ENCODE data around the gene ZBTB16. TPM values are rescaled to one million over a fixed set of nuclear protein-coding genes. Genes with fewer than 3 reads are reported as not detected.

The ZBTB16 gene
- total RNA-seq, 1 donor from 2014 or later, result 39.4 TPM

GRCh38 chr11:114082767-114083181 lies 23.3 kb downstream of the ZBTB16 start:
- Mint-ChIP-seq H3K4me3 (peak overlapping the region; percentile 13), H3K9me3 (no peaks in the 10 kb centered on the region), H3K27me3 (ENCODE audit: low read depth) (no peaks in the 10 kb centered on the region), H3K27ac (ENCODE audit: unreplicated experiment) (no peak overlapping the region), H3K36me3 (ENCODE audit: low read depth) (peaks cover 9% of the 10 kb centered on the region), H3K4me1 (peaks cover 92% of the 10 kb centered on the region)
- DNase-seq (ENCODE audit: low read depth, low spot score), result no peak
- TF ChIP-seq CTCF (conservative IDR thresholded peaks at IDR 0.05), result no peak

GRCh38 chr11:114083391-114084252 lies 24.1 kb downstream of the ZBTB16 start:
- Mint-ChIP-seq H3K27ac (ENCODE audit: unreplicated experiment) (peak overlapping the region; percentile 57), H3K36me3 (ENCODE audit: low read depth) (peaks cover 10% of the 10 kb centered on the region), H3K9me3 (no peaks in the 10 kb centered on the region), H3K27me3 (ENCODE audit: low read depth) (no peaks in the 10 kb centered on the region), H3K4me1 (peaks cover 92% of the 10 kb centered on the region), H3K4me3 (peak overlapping the region; percentile 34)
- DNase-seq (ENCODE audit: low read depth, low spot score), result no peak
- no peak for TF ChIP-seq CTCF (conservative IDR thresholded peaks at IDR 0.05)

- H3K4me1 Mint-ChIP-seq, result peaks cover 92% of the 10 kb centered on the region
- H3K36me3 Mint-ChIP-seq (ENCODE audit: low read depth), result peaks cover 10% of the 10 kb centered on the region
- no peaks in the 10 kb centered on the region for H3K27me3 Mint-ChIP-seq (ENCODE audit: low read depth)
- no peak overlapping the region for H3K27ac Mint-ChIP-seq (ENCODE audit: unreplicated experiment)
- H3K9me3 Mint-ChIP-seq, result no peaks in the 10 kb centered on the region
- TF ChIP-seq CTCF (conservative IDR thresholded peaks at IDR 0.05), result no peak
- no peak for DNase-seq (ENCODE audit: low read depth, low spot score)
- H3K4me3 Mint-ChIP-seq, result peak overlapping the region; percentile 56
These were observed 24.9 kb downstream of the ZBTB16 start for GRCh38 chr11:114084414-114084813.

- Mint-ChIP-seq H3K4me1 (peaks cover 94% of the 10 kb centered on the region), H3K27me3 (ENCODE audit: low read depth) (no peaks in the 10 kb centered on the region), H3K27ac (ENCODE audit: unreplicated experiment) (peak overlapping the region; percentile 20), H3K4me3 (peak overlapping the region; percentile 18), H3K9me3 (no peaks in the 10 kb centered on the region), H3K36me3 (ENCODE audit: low read depth) (peaks cover 10% of the 10 kb centered on the region)
- no peak for DNase-seq (ENCODE audit: low read depth, low spot score)
- TF ChIP-seq CTCF (conservative IDR thresholded peaks at IDR 0.05), result no peak
These were observed 26.7 kb downstream of the ZBTB16 start for GRCh38 chr11:114085965-114086793.

GRCh38 chr11:114087025-114087424 lies 27.5 kb downstream of the ZBTB16 start:
- TF ChIP-seq CTCF (conservative IDR thresholded peaks at IDR 0.05), result no peak
- H3K36me3 Mint-ChIP-seq (ENCODE audit: low read depth), result peaks cover 10% of the 10 kb centered on the region
- no peak for DNase-seq (ENCODE audit: low read depth, low spot score)
- no peak overlapping the region for H3K4me3 Mint-ChIP-seq
- H3K4me1 Mint-ChIP-seq, result peaks cover 96% of the 10 kb centered on the region
- no peaks in the 10 kb centered on the region for H3K27me3 Mint-ChIP-seq (ENCODE audit: low read depth)
- no peaks in the 10 kb centered on the region for H3K9me3 Mint-ChIP-seq
- no peak overlapping the region for H3K27ac Mint-ChIP-seq (ENCODE audit: unreplicated experiment)
